Measurements from ENCODE around the gene CAPZA1. TPM values are rescaled to one million over a fixed set of nuclear protein-coding genes. Genes with fewer than 3 reads are reported as not detected.
"Not testable (repeated sequence)": the region's sequence is repeated elsewhere in the genome, so short reads cannot be mapped to it uniquely, and the experiment has no call there.

CAPZA1 gene
- total RNA-seq, 2 donors from 2014 or later, result 165 to 178 TPM

DNA sequence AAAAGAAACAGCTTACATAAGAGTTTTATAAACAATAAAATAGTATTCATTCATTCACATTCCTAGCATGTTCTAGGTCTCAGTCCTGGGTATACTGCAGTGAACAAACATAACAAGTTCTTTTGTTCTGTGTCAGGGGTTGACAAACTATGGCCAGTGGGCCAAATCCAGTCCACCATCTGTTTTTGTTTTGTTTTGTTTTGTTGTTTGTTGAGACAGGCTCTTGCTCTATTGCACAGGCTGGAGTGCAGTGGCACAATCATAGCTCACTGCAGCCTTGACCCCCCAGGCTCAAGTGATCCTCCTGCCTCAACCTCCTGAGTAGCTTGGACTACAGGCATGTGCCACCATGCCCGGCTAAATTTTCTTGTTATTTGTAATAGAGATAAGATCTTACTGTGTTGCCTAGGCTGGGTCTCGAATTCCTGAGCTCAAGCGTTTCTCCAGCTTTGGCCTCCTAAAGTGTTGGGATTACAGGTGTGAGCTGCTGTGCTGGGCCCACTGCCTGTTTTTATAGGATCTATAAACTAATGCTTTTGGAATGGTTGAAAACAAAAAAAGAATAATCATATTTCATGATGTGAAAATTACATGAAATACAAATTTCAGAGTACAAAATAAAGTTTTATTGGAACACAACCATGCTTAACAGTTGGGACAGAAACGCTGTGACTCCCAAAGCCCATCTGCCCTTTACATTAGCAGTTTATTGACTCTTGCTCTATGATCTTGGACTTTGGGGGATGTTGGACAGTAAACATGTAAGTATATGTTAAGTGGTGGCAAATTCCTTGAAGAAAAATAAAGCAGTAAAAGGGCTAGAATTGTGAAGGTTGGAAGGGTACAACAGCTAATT is 17.9 kb downstream of the CAPZA1 start:
- H3K36me3 ChIP-seq, result no peaks in the 10 kb centered on the region
- DNase-seq, result no peak
- no peaks in the 10 kb centered on the region for H3K9me3 ChIP-seq
- no peak overlapping the region for H3K27ac ChIP-seq
- TF ChIP-seq, protein P1, sequence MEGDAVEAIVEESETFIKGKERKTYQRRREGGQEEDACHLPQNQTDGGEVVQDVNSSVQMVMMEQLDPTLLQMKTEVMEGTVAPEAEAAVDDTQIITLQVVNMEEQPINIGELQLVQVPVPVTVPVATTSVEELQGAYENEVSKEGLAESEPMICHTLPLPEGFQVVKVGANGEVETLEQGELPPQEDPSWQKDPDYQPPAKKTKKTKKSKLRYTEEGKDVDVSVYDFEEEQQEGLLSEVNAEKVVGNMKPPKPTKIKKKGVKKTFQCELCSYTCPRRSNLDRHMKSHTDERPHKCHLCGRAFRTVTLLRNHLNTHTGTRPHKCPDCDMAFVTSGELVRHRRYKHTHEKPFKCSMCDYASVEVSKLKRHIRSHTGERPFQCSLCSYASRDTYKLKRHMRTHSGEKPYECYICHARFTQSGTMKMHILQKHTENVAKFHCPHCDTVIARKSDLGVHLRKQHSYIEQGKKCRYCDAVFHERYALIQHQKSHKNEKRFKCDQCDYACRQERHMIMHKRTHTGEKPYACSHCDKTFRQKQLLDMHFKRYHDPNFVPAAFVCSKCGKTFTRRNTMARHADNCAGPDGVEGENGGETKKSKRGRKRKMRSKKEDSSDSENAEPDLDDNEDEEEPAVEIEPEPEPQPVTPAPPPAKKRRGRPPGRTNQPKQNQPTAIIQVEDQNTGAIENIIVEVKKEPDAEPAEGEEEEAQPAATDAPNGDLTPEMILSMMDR (IDR thresholded peaks at IDR 0.05), result no peak
- no peak overlapping the region for H3K4me3 ChIP-seq
- intact Hi-C loops (cut with DNase I), result no loop called here
- H3K9ac ChIP-seq (ENCODE audit: low read depth in 2 of 2, low read length in 2 of 2), result no peak overlapping the region
- peaks cover 14% of the 10 kb centered on the region for H3K4me1 ChIP-seq
- no peaks in the 10 kb centered on the region for H3K27me3 ChIP-seq

DNA sequence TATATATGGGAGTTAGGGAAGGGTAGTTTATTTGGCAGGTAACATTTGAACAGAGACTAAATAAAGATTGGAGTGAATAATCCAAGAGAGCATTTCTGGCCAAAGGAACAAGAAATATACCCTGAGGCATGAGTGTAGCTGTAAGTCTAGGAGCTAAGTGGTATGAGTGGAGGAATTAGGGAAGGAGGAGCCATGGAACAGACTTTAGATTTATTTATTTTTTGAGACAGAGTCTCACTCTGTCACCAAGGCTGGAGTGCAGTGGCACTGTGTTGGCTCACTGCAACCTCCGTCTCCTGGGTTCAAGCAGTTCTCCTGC is 18.4 kb downstream of the CAPZA1 start:
- peaks cover 14% of the 10 kb centered on the region for H3K4me1 ChIP-seq
- H3K27me3 ChIP-seq, result no peaks in the 10 kb centered on the region
- TF ChIP-seq, protein P1 (IDR thresholded peaks at IDR 0.05), result no peak
- H3K36me3 ChIP-seq, result no peaks in the 10 kb centered on the region
- DNase-seq, result no peak
- H3K9ac ChIP-seq (ENCODE audit: low read depth in 2 of 2, low read length in 2 of 2), result no peak overlapping the region
- H3K27ac ChIP-seq, result no peak overlapping the region
- intact Hi-C loops (cut with DNase I), result no loop called here
- no peak overlapping the region for H3K4me3 ChIP-seq
- H3K9me3 ChIP-seq, result no peaks in the 10 kb centered on the region

DNA sequence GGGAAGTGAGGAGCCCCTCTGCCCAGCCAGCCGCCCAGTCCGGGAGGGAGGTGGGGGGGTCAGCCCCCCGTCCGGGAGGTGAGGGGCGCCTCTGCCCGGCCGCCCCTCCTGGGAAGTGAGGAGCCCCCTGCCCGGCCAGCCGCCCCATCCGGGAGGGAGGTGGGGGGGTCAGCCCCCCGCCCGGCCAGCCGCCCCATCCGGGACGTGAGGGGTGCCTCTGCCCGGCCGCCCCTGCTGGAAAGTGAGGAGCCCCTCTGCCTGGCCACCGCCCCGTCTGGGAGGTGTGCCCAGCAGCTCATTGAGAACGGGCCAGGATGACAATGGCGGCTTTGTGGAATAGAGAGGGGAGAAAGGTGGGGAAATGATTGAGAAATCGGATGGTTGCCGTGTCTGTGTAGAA is 20.8 kb downstream of the CAPZA1 start:
- H3K27ac ChIP-seq; H3K27me3 ChIP-seq; H3K36me3 ChIP-seq; H3K9me3 ChIP-seq; DNase-seq; H3K9ac ChIP-seq (ENCODE audit: low read depth in 2 of 2, low read length in 2 of 2); H3K4me3 ChIP-seq; intact Hi-C loops (cut with DNase I): not testable (repeated sequence)
- H3K4me1 ChIP-seq, result peaks cover 14% of the 10 kb centered on the region

DNA sequence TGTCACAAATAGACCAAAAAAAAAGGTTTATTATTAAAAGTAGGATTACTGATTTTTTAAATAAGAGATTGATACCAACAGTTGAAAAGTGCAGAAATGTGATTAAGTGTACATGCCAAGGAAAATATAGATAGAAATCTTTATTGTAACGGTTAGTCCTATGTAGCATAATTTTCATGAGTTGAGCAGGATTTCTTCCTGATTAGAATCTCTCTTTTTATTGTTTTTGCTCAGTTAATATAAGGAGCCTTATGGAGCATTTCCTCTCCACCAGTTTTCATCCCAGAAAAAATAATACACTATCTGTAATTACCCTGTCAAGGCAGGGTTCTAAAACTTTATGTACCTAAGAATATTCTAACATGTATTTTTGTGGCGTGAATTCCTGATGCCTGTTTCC is 23.4 kb downstream of the CAPZA1 start:
- intact Hi-C loops (cut with DNase I), result no loop called here
- H3K4me3 ChIP-seq, result no peak overlapping the region
- no peak for DNase-seq
- H3K9me3 ChIP-seq, result no peaks in the 10 kb centered on the region
- H3K4me1 ChIP-seq, result no peaks in the 10 kb centered on the region
- no peaks in the 10 kb centered on the region for H3K27me3 ChIP-seq
- no peak overlapping the region for H3K9ac ChIP-seq (ENCODE audit: low read depth in 2 of 2, low read length in 2 of 2)
- H3K36me3 ChIP-seq, result no peaks in the 10 kb centered on the region
- TF ChIP-seq, protein P1 (IDR thresholded peaks at IDR 0.05), result no peak
- H3K27ac ChIP-seq, result no peak overlapping the region

DNA sequence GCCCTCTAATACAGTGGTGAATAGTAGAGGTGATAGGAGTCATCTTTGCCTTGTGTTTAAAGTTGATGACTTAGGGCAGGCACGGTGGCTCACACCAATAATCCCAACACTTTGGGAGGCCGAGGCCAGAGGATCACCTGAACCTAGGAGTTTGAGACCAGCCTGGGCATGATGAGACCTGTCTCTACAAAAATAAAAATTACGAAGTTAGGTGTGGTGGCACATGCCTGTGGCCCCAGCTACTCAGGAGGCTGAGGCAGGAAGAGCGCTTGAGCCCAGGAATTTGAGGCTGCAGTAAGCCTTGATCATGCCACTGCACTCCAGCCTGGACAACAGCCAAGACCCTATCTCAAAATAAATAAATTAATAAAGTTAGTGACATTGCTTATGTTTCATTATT is 26.6 kb downstream of the CAPZA1 start:
- H3K9ac ChIP-seq (ENCODE audit: low read depth in 2 of 2, low read length in 2 of 2), result no peak overlapping the region
- H3K4me1 ChIP-seq, result no peaks in the 10 kb centered on the region
- intact Hi-C loops (cut with DNase I), result no loop called here
- no peaks in the 10 kb centered on the region for H3K9me3 ChIP-seq
- TF ChIP-seq, protein P1 (IDR thresholded peaks at IDR 0.05), result no peak
- H3K27me3 ChIP-seq, result no peaks in the 10 kb centered on the region
- DNase-seq, result no peak
- H3K36me3 ChIP-seq, result no peaks in the 10 kb centered on the region
- no peak overlapping the region for H3K4me3 ChIP-seq
- no peak overlapping the region for H3K27ac ChIP-seq

DNA sequence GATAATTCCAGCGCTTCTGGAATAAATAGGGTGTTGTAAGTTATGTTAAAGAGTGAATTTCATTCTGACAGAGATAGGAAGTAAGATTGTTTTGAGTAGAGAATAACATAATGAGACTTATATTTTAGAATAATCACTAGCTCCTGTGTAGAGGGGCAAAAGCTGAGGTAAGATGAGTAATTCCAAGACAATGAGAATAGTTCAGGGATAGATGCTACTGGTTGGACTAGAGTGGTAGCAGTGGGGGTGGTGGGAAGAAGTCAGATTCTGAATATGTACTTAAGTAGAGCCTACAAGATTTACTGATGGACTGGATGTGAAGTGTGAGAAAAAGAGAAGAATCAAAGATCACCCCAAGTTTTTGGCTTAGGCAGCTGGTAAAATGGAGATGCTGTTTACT is 31.6 kb downstream of the CAPZA1 start:
- intact Hi-C loops (cut with DNase I), result no loop called here
- Histone ChIP-seq H3K9me3 (no peaks in the 10 kb centered on the region), H3K9ac (ENCODE audit: low read depth in 2 of 2, low read length in 2 of 2) (no peak overlapping the region), H3K4me1 (no peaks in the 10 kb centered on the region), H3K27ac (no peak overlapping the region), H3K36me3 (no peaks in the 10 kb centered on the region), H3K4me3 (no peak overlapping the region), H3K27me3 (no peaks in the 10 kb centered on the region)
- TF ChIP-seq, protein P1 (IDR thresholded peaks at IDR 0.05), result no peak
- no peak for DNase-seq
